A549 treated with CORT108297 at 1 μM for 4 hours (cell line): ENCODE results near the gene FUCA1. TPM values are rescaled to one million over a fixed set of nuclear protein-coding genes. Genes with fewer than 3 reads are reported as not detected.

Source experiments
- total RNA-seq: library from RNA; stranded (reverse); fragments of 200-300 nt; extraction: Qiagen RNA extraction; gene quantifications from 5 replicates; pipeline ENCODE4 v1.2.3, GENCODE V29; 2022

The FUCA1 gene
- 8.7 to 11.0 TPM (median 9.7 TPM) in 5 replicates for total RNA-seq

DNA sequence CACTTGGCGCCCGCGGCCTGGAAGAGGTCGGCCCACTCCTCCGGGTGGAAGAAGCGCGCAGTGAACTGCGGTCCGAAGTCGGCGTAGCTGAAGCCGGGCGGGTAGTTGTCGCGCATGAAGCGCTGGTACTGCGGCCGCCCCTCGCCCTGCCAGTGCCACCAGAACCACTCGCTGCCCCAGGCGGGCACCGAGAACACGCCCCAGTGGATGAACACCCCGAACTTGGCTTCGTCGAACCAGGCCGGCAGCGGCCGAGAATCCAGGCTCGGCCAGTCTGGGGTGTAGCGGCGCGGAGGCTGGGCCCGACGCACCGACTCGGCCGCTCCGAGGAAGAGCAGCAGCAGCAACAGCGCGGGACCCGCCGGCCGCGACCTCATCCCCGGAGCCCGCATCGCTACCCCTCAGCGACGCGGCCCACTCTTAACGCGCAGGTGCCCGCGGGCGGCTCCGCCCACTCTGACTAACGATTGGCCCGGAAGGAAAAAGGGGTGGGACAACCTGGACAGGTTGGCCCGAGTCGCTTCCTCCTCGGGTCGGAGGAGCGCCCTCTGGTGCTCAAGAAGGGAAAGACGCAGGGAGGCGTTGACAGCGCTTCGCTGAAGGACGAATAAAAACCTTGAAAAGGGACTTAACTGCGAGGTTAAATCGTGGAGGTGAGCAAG lies at the start of gene FUCA1:
TSS of gene FUCA1 (minus strand) at position 396 of the 662 bp plus-strand sequence. CDS start at position 392, 4 bp downstream.

DNA sequence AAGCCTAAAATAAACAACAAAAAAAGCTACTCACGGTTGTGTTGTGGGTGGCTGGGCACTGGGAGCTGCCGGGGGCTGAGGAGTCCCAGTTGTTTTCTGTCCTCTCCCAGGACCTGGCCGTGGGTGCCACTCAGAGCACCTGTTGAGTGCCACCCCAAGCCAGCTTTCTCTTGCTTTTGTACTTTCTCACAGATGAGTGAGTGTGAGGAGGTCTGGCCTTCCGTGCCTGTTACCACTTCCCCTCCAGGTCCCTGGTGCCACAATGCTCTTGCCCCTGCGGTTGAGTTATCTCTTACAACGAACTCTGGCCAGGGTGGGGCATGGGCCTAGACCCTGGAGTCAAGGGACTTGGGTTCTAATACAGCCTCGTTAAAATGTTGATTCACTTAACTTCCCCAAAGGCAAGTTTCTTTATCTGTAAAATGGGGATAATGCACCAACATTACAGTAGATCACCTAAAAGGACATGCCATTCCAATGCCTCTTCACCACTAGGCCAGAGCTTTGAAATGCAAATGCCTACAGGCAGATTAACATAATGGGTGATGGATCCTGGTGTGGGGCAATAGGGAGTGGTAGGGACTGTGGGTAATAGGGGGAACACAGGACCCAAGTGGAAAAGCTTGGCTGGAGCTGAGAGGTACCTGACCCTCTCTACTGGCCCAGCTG lies 45.3 kb upstream of the FUCA1 start, which contains the start of gene CNR2:
TSS of gene CNR2 (minus strand) at position 151 of the 669 bp plus-strand sequence. CDS start 37,745 bp downstream, outside the sequence.

DNA sequence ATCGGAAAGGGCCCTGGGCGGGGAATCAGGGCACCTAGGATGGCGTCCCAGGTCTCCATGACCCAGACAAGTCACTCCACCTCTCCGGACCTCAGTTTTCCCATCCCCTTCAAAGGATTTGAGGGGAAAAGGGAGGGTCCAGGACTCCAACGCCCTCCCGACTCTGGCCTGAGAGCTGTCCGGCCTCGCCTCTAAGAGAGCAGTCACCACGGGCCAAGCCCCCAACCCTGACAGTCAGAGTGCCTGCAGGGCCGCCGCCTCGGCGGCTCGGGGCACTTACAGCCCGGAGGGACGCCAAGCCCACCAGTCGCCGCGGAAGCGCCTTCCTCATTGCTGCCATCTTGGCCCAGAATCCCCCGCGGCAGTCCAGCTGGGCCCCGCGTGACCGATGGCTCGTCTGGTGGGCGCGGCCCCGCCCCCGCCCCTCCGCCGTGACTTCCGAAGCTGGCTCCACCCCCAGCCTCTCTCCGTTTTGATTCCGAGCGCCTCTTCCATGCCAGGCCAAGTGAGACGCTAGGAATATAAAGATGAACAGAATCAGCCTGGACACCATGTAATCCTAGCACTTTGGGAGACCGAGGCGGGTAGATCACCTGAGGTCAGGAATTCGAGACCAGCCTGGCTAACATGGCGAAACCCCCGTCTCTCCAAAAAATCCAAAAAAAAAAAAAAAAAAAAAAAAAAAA lies 42.9 kb downstream of the FUCA1 start, which contains the start of gene HMGCL:
TSS of gene HMGCL (minus strand) at position 354 of the 686 bp plus-strand sequence. CDS start at position 340, 14 bp downstream.

DNA sequence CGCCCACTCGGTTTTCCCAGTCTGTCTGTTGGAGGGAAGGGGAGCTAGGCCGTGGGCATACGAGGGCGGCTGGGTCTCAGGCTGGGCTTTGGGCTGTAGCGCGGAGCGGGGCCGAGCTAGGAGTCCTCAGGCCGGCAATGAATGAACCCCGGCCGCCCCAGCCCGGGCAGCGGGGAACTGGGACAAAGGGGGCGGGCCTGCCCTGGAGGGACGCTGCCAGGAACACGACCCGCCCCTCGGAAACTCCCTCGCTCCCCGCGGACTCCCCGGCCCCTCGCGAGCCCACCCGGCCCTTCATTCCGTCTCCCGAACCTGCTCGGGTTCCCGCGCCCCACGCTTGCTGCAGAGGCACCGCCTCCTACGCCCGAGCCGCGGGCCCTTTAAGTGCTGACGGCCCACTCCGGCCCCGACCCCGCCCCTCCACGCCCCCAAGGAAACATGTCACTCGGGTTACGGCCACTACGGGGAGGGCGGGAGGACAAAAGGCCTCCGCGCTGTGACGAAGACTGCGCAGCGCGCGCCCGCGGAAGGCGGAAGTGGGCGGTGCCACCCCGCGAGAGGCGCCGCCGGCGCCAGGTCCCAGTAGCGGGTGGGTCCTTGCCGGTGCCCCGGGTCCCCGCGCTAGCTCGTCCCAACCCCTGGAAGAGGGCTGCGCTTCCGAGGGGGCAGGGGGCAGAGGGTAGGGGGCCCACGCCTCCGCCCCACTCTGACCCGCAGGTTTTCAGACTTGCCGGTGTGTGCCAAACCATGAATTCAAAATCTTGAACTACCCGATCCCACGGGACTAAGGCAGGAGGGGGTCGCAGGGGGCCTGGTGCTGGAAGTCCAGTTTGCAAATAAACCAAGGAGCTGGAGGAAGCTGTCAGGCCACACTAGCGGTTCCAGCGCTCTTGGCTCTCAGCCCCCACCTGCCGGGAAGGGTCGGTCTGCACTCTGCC lies 67.4 kb downstream of the FUCA1 start, which contains the start of gene GALE:
TSS of gene GALE (minus strand) at position 355 of the 938 bp plus-strand sequence. CDS start 1,747 bp downstream, outside the sequence.

Other genes starting within 250 kb of the FUCA1 start
- gene RPL11, start 176.5 kb downstream of the FUCA1 start, total RNA-seq, result 1,332 to 1,474 TPM (median 1,426 TPM) in 5 replicates
- gene ELOA, start 124.8 kb downstream of the FUCA1 start, total RNA-seq, result 25.5 to 31.7 TPM (median 25.8 TPM) in 5 replicates
- 33.9 to 45.1 TPM (median 35.7 TPM) in 5 replicates for gene PITHD1, start 89.9 kb downstream of the FUCA1 start, total RNA-seq
- 60.4 to 65.8 TPM (median 64.0 TPM) in 5 replicates for gene LYPLA2, start 77.1 kb downstream of the FUCA1 start, total RNA-seq
- 66.6 to 81.1 TPM (median 78.8 TPM) in 5 replicates for gene GALE, start 67.5 kb downstream of the FUCA1 start, total RNA-seq
- 11.5 to 13.7 TPM (median 12.9 TPM) in 5 replicates for gene HMGCL, start 42.9 kb downstream of the FUCA1 start, total RNA-seq
- gene CNR2, start 45.1 kb upstream of the FUCA1 start, total RNA-seq, result not detected in 5 replicates
- 23.2 to 38.9 TPM (median 37.8 TPM) in 5 replicates for gene PNRC2, start 91.5 kb upstream of the FUCA1 start, total RNA-seq
- 83.2 to 101 TPM (median 88.6 TPM) in 5 replicates for gene SRSF10, start 112.0 kb upstream of the FUCA1 start, total RNA-seq
- 5.9 to 7.2 TPM (median 6.5 TPM) in 5 replicates for gene MYOM3, start 243.8 kb upstream of the FUCA1 start, total RNA-seq